ENCODE results near the gene CDH4. TPM values are rescaled to one million over a fixed set of nuclear protein-coding genes. Genes with fewer than 3 reads are reported as not detected.

Gene CDH4
- total and polyA plus RNA-seq, 2 of the 4 experiments (the other 2 are of a cell fraction) = 1.6 to 3.5 TPM

DNA sequence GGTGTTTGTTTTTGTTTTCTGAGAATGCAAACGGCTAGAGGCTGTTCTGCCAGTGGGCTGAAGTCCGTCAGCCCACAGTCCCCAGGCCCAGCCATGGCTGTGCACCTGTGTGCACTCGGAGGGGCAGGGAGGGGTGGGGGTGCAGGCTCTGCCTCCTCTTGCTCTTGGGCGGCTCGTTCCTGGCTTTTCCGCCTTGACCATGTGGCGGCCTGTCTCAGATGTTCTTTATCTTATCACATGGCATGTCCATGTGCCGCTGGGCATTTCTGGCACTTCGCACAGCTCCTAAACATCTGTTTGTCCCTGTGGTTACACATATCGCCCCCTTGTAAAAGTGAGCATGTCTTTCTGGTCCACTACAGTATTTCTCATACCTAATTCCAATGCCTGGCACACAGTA lies 137.0 kb downstream of the CDH4 start:
- intact Hi-C loops (cut with micrococcal nuclease) = no loop called here
- H3K9me3 ChIP-seq (ENCODE audit: control insufficient read depth, insufficient read depth, low read length) = peaks cover 5% of the 10 kb centered on the region; the same call in 1 of the 2 replicates
- no peaks in the 10 kb centered on the region for H3K27me3 ChIP-seq (ENCODE audit: control insufficient read depth, insufficient read depth, low read length)
- no peak overlapping the region for H3K18ac ChIP-seq (ENCODE audit: low read depth, low read length)
- TF ChIP-seq RCOR1 (IDR thresholded peaks at IDR 0.05; ENCODE audit: insufficient replicate concordance, low read length) (no peak), RFX5 (IDR thresholded peaks at IDR 0.05; ENCODE audit: low read depth, low read length) (no peak), BHLHE40 (IDR thresholded peaks at IDR 0.05; ENCODE audit: low read depth, low read length) (no peak), NFE2L2 (IDR thresholded peaks at IDR 0.05; ENCODE audit: low read depth, low read length) (no peak), FOS (IDR thresholded peaks at IDR 0.05; ENCODE audit: low read depth, low read length) (no peak), CHD1 (IDR thresholded peaks at IDR 0.05; ENCODE audit: low read depth, low read length) (no peak), ELK1 (IDR thresholded peaks at IDR 0.05; ENCODE audit: borderline replicate concordance, low read depth, low read length) (no peak), POLR2A (IDR thresholded peaks at IDR 0.05; ENCODE audit: low read depth, low read length) (no peak), RAD21 (IDR thresholded peaks at IDR 0.05; ENCODE audit: low read length) (no peak)
- H4K8ac ChIP-seq (ENCODE audit: low read depth in 2 of 2, low read length in 2 of 2) = no peak overlapping the region
- H3K14ac ChIP-seq (replicated peaks; ENCODE audit: low read depth, low read length) = no peak overlapping the region
- H4K5ac ChIP-seq (ENCODE audit: low read depth, low read length) = no peak overlapping the region
- no peaks in the 10 kb centered on the region for H3K9me1 ChIP-seq (ENCODE audit: insufficient read depth, low read length)
- in situ Hi-C loops (cut with MboI; ENCODE audit: low sequenced_read_pairs) = no loop called here
- H3K79me1 ChIP-seq (ENCODE audit: low read depth in 1 of 2, low read length in 2 of 2) = no peaks in the 10 kb centered on the region
- dilution Hi-C loops (cut with HindIII; ENCODE audit: low sequenced_read_pairs, unreplicated experiment) = no loop called here
- WGBS, 2 experiments (ENCODE audit: extremely low coverage in 2 of 2, insufficient read length in 1 of 2) = 91% methylated on average over 6 of the region's 10 CpGs; no CpG with 5 or more reads in 1 of the 2 experiments
- no peak overlapping the region for H3K23ac ChIP-seq (ENCODE audit: low read depth, low read length)
- H3K4ac ChIP-seq (ENCODE audit: low read depth, low read length) = no peak overlapping the region
- H3K4me2 ChIP-seq (ENCODE audit: low read depth, low read length) = no peak overlapping the region
- H3K4me1 ChIP-seq (ENCODE audit: control insufficient read depth, insufficient read depth, low read length) = 0 out of 2 replicates have a peak, but pooled peaks cover 4% of the 10 kb centered on the region
- H2BK15ac ChIP-seq (ENCODE audit: low read depth, low read length) = no peak overlapping the region
- no TSS peak for BruUV-seq (replicated peaks)
- H2BK5ac ChIP-seq (ENCODE audit: low read depth, low read length, poor library complexity, severe bottlenecking) = no peak overlapping the region
- H2AFZ ChIP-seq (replicated peaks; ENCODE audit: low read length, poor library complexity) = no peak overlapping the region
- H2BK120ac ChIP-seq (ENCODE audit: low read depth, low read length) = no peak overlapping the region
- no peak overlapping the region for H2AK9ac ChIP-seq (replicated peaks; ENCODE audit: low read depth, low read length, poor library complexity)
- no peak overlapping the region for H4K91ac ChIP-seq (ENCODE audit: insufficient read depth, low read depth, low read length)
- no peak overlapping the region for H3K9ac ChIP-seq (ENCODE audit: low read depth, low read length)
- no peak overlapping the region for H3K4me3 ChIP-seq (ENCODE audit: insufficient read depth, low read depth, low read length)
- H4K20me1 ChIP-seq (ENCODE audit: insufficient read depth, low read length) = no peaks in the 10 kb centered on the region
- DNase-seq (no peak), ATAC-seq (ENCODE audit: low read depth) (no peak)
- no peak overlapping the region for H2BK20ac ChIP-seq (ENCODE audit: low read depth, low read length)
- no peak overlapping the region for H3K27ac ChIP-seq (ENCODE audit: insufficient read depth, low read length)
- POLR2A ChIA-PET (ENCODE audit: unreplicated experiment) = no interaction called here
- CTCF ChIA-PET = no interaction called here
- no peak overlapping the region for H3K56ac ChIP-seq (ENCODE audit: extremely low read depth, insufficient read depth, low read length)
- no peak overlapping the region for H2AK5ac ChIP-seq (ENCODE audit: low read depth, low read length)
- no peaks in the 10 kb centered on the region for H3K36me3 ChIP-seq (ENCODE audit: control insufficient read depth, insufficient read depth, low read length)

Data from IMR-90 (cell line).